HG03039 (cell line): ENCODE data around the gene TBC1D4.
A peak's percentile ranks its signal among the peaks of the same experiment; 100 is the strongest.
"Not testable (repeated sequence)": the region's sequence is repeated elsewhere in the genome, so short reads cannot be mapped to it uniquely, and the experiment has no call there.

Source experiments
- ATAC-seq: cut with Tn5 transposase; IDR thresholded peaks from one replicate; pipeline ENCODE4 v1.9.1; 2021; ENCODE audit warnings: mild to moderate bottlenecking, moderate library complexity; ENCODE audit not compliant: unreplicated experiment

TBC1D4 gene

GRCh38 chr13:75365724-75366173, 116.2 kb downstream of the TBC1D4 start:
- ATAC-seq: peak; percentile 97

GRCh38 chr13:75364131-75364713, 117.7 kb downstream of the TBC1D4 start:
- no peak for ATAC-seq

GRCh38 chr13:75363371-75363770, 118.6 kb downstream of the TBC1D4 start:
- no peak for ATAC-seq

GRCh38 chr13:75362026-75362425, 119.9 kb downstream of the TBC1D4 start:
- no peak for ATAC-seq

- ATAC-seq: no peak
Measured at GRCh38 chr13:75360170-75360569, 121.8 kb downstream of the TBC1D4 start.

- no peak for ATAC-seq
Measured at GRCh38 chr13:75359266-75359665, 122.7 kb downstream of the TBC1D4 start.

GRCh38 chr13:75357576-75358289, 124.2 kb downstream of the TBC1D4 start:
- ATAC-seq: peak; percentile 94

- ATAC-seq: no peak
Measured at GRCh38 chr13:75356421-75356820, 125.5 kb downstream of the TBC1D4 start.

GRCh38 chr13:75355609-75356008, 126.4 kb downstream of the TBC1D4 start:
- no peak for ATAC-seq

- peak; percentile 39 for ATAC-seq
Measured at GRCh38 chr13:75353781-75354193, 128.2 kb downstream of the TBC1D4 start.

- no peak for ATAC-seq
Measured at GRCh38 chr13:75352641-75353327, 129.2 kb downstream of the TBC1D4 start.

GRCh38 chr13:75351538-75351937, 130.4 kb downstream of the TBC1D4 start:
- not testable (repeated sequence) for ATAC-seq

- no peak for ATAC-seq
Measured at GRCh38 chr13:75347925-75348324, 134.0 kb downstream of the TBC1D4 start.

- no peak for ATAC-seq
Measured at GRCh38 chr13:75347457-75347856, 134.5 kb downstream of the TBC1D4 start.

GRCh38 chr13:75345193-75345592, 136.8 kb downstream of the TBC1D4 start:
- no peak for ATAC-seq

GRCh38 chr13:75341028-75341427, 140.9 kb downstream of the TBC1D4 start:
- ATAC-seq: peak; percentile 70

- ATAC-seq: no peak
Measured at GRCh38 chr13:75339635-75340374, 142.2 kb downstream of the TBC1D4 start.

- no peak for ATAC-seq
Measured at GRCh38 chr13:75334634-75335447, 147.1 kb downstream of the TBC1D4 start.

GRCh38 chr13:75333103-75333502, 148.9 kb downstream of the TBC1D4 start:
- ATAC-seq: no peak

GRCh38 chr13:75331792-75332349, 150.1 kb downstream of the TBC1D4 start:
- no peak for ATAC-seq
